GM23338 (cell line): Measurements from ENCODE around the gene PRSS2. TPM values are rescaled to one million over a fixed set of nuclear protein-coding genes. Genes with fewer than 3 reads are reported as not detected.

Source experiments
- ATAC-seq: fragments of 200-7000 bp; cut with Tn5 transposase; 3 replicates; pipeline ENCODE4 v1.9.1; 2020
- DNase-seq: peaks from one replicate; pipeline ENCODE4 v3.0.0-alpha.2; 2015; ENCODE audit warnings: low spot score
- H2AFZ ChIP-seq: fragments of 200-600 bp; sonication (generic); 2 replicates; pipeline ENCODE4 v1.8.0; 2016; ENCODE audit warnings: antibody characterized with exemption, mild to moderate bottlenecking, moderate library complexity
- H3F3A ChIP-seq: fragments of 200-600 bp; sonication (generic); replicated peaks from 2 replicates; pipeline ENCODE4 v1.8.0; 2017; ENCODE audit warnings: antibody characterized with exemption, mixed run types, low read depth
- H3K27ac ChIP-seq: fragments of 200-600 bp; sonication (generic); 2 replicates; pipeline ENCODE4 v1.6.1; 2016; ENCODE audit warnings: low read depth
- H3K27me3 ChIP-seq: fragments of 200-600 bp; sonication (generic); 2 replicates; pipeline ENCODE4 v1.8.0; 2016; ENCODE audit warnings: mild to moderate bottlenecking, mixed run types, moderate library complexity; ENCODE audit not compliant: insufficient read depth
- H3K36me3 ChIP-seq: fragments of 200-600 bp; sonication (generic); 2 replicates; pipeline ENCODE4 v1.8.0; 2016; ENCODE audit warnings: mild to moderate bottlenecking; ENCODE audit not compliant: insufficient read depth
- H3K4me1 ChIP-seq: fragments of 200-600 bp; sonication (generic); 2 replicates; pipeline ENCODE4 v1.8.0; 2016; ENCODE audit warnings: mild to moderate bottlenecking, moderate library complexity; ENCODE audit not compliant: insufficient read depth
- H3K4me2 ChIP-seq: fragments of 200-600 bp; sonication (generic); 2 replicates; pipeline ENCODE4 v1.7.1; 2017; ENCODE audit warnings: mixed run types
- H3K4me3 ChIP-seq: fragments of 200-600 bp; sonication (generic); 2 replicates; pipeline ENCODE4 v1.6.1; 2016; ENCODE audit warnings: mixed run types
- H3K79me2 ChIP-seq: fragments of 200-600 bp; sonication (generic); replicated peaks from 2 replicates; pipeline ENCODE4 v1.8.0; 2017; ENCODE audit warnings: mild to moderate bottlenecking; ENCODE audit not compliant: insufficient read depth
- H3K9me2 ChIP-seq: fragments of 200-600 bp; sonication (generic); 2 replicates; pipeline ENCODE4 v1.8.0; 2017; ENCODE audit not compliant: insufficient read depth
- H4K20me1 ChIP-seq: fragments of 200-600 bp; sonication (generic); replicated peaks from 2 replicates; pipeline ENCODE4 v1.8.0; 2017; ENCODE audit warnings: mild to moderate bottlenecking; ENCODE audit not compliant: insufficient read depth
- H3K27ac Mint-ChIP-seq: 2 replicates; pipeline ENCODE4 v1.8.0; 2020; ENCODE audit warnings: inconsistent platforms, mild to moderate bottlenecking, moderate library complexity, mixed read lengths
- H3K27me3 Mint-ChIP-seq: 3 replicates; pipeline ENCODE4 v1.8.0; 2022; ENCODE audit warnings: low read depth, mild to moderate bottlenecking, moderate library complexity, mixed read lengths, inconsistent platforms; ENCODE audit not compliant: insufficient read depth, poor library complexity
- H3K36me3 Mint-ChIP-seq: 3 replicates; pipeline ENCODE4 v1.8.0; 2021; ENCODE audit warnings: low read depth, mild to moderate bottlenecking, inconsistent platforms, moderate library complexity, mixed read lengths
- H3K4me1 Mint-ChIP-seq: 3 replicates; pipeline ENCODE4 v1.8.0; 2020; ENCODE audit warnings: mild to moderate bottlenecking, inconsistent platforms, mixed read lengths
- H3K4me3 Mint-ChIP-seq: 3 replicates; pipeline ENCODE4 v1.8.0; 2021; ENCODE audit warnings: moderate library complexity, mild to moderate bottlenecking, inconsistent platforms, mixed read lengths
- H3K9me3 Mint-ChIP-seq: 3 replicates; pipeline ENCODE4 v1.8.0; 2020; ENCODE audit warnings: moderate library complexity, mild to moderate bottlenecking, inconsistent platforms, mixed read lengths
- CREB1 ChIP-seq: fragments of 250-450 bp; sonication (Bioruptor Pico); IDR thresholded peaks from 2 replicates; pipeline ENCODE4 v1.5.0; 2020; ENCODE audit warnings: low read depth, mild to moderate bottlenecking, moderate library complexity
- EZH2 ChIP-seq: fragments of 200-600 bp; sonication (generic); IDR thresholded peaks from one replicate; pipeline ENCODE4 v1.8.0; 2017; ENCODE audit warnings: antibody characterized with exemption, mild to moderate bottlenecking, low read depth; ENCODE audit not compliant: unreplicated experiment
- JUNB ChIP-seq: IDR thresholded peaks from one replicate; pipeline ENCODE4 v1.6.1; 2016; ENCODE audit warnings: antibody characterized with exemption; ENCODE audit not compliant: unreplicated experiment
- NANOG ChIP-seq: IDR thresholded peaks from 2 replicates; pipeline ENCODE4 v1.6.1; 2016; ENCODE audit warnings: antibody characterized with exemption, borderline replicate concordance
- REST ChIP-seq: IDR thresholded peaks from one replicate; pipeline ENCODE4 v1.6.1; 2018; ENCODE audit warnings: antibody characterized with exemption; ENCODE audit not compliant: unreplicated experiment
- long read RNA-seq: library from polyadenylated mRNA; unstranded; transcript quantifications from one replicate; pipeline ENCODE4 v2.0.0, GENCODE V29; 2020; ENCODE audit not compliant: unreplicated experiment
- polyA plus RNA-seq: library from polyadenylated mRNA; unstranded; fragments of >200 nt; fragmentation: Nextera tagmentation; extraction: Ambion mirVana; gene quantifications from 2 replicates; pipeline ENCODE4 v1.2.1, GENCODE V29; 2016
- total RNA-seq: library from RNA; depleted of rRNA; stranded (reverse); fragments of >200 nt; shearing (Covaris generic); gene quantifications from 2 replicates; pipeline ENCODE4 v1.2.3, GENCODE V29; 2014; rRNA removed
- TF ChIP-seq, protein P1 (sequence below), 2 experiments: fragments of 200-600 bp in 1 of 2; sonication (generic) in 1 of 2; conservative IDR thresholded peaks; 2 replicates each; pipeline versions ENCODE4 v1.5.1 to v1.6.1; 2016 to 2017; ENCODE audit warnings: antibody characterized with exemption in 2 of 2, low read depth in 2 of 2, mild to moderate bottlenecking in 2 of 2, moderate library complexity in 1 of 2

Gene PRSS2
- not detected in 2 replicates for total RNA-seq
- polyA plus RNA-seq, result not detected in 2 replicates
- long read RNA-seq, result 0 reads

- Histone ChIP-seq H3K79me2 (no peaks in the 10 kb centered on the region), H2AFZ (no peak within 1 kb of the TSS), H3K9me2 (no peaks in the 10 kb centered on the region), H3F3A (no peaks in the 10 kb centered on the region), H3K4me3 (no peak within 1 kb of the TSS), H3K27ac (no peak within 1 kb of the TSS), H3K4me1 (no peaks in the 10 kb centered on the region), H3K4me2 (no peak within 1 kb of the TSS), H3K27me3 (no peaks in the 10 kb centered on the region), H3K36me3 (no peaks in the 10 kb centered on the region), H4K20me1 (no peaks in the 10 kb centered on the region)
- ATAC-seq (no peak), DNase-seq (no peak)
- Mint-ChIP-seq H3K4me3 (no peak within 1 kb of the TSS), H3K36me3 (no peaks in the 10 kb centered on the region), H3K9me3 (no peaks in the 10 kb centered on the region; the same call in 1 of the 3 replicates), H3K27ac (no peak within 1 kb of the TSS), H3K27me3 (peaks cover 4% of the 10 kb centered on the region), H3K4me1 (peaks cover 3% of the 10 kb centered on the region; the same call in 1 of the 3 replicates)
- TF ChIP-seq, protein P1, sequence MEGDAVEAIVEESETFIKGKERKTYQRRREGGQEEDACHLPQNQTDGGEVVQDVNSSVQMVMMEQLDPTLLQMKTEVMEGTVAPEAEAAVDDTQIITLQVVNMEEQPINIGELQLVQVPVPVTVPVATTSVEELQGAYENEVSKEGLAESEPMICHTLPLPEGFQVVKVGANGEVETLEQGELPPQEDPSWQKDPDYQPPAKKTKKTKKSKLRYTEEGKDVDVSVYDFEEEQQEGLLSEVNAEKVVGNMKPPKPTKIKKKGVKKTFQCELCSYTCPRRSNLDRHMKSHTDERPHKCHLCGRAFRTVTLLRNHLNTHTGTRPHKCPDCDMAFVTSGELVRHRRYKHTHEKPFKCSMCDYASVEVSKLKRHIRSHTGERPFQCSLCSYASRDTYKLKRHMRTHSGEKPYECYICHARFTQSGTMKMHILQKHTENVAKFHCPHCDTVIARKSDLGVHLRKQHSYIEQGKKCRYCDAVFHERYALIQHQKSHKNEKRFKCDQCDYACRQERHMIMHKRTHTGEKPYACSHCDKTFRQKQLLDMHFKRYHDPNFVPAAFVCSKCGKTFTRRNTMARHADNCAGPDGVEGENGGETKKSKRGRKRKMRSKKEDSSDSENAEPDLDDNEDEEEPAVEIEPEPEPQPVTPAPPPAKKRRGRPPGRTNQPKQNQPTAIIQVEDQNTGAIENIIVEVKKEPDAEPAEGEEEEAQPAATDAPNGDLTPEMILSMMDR (conservative IDR thresholded peaks at IDR 0.05; ENCODE audit: low read depth in 2 of 2), result no peak
Observed at GRCh38 chr7:142770661-142771352, at the start of gene PRSS2. Gene PRSS2 (plus strand): TSS chr7:142770970. CDS start chr7:142770983, 13 bp downstream.

DNA sequence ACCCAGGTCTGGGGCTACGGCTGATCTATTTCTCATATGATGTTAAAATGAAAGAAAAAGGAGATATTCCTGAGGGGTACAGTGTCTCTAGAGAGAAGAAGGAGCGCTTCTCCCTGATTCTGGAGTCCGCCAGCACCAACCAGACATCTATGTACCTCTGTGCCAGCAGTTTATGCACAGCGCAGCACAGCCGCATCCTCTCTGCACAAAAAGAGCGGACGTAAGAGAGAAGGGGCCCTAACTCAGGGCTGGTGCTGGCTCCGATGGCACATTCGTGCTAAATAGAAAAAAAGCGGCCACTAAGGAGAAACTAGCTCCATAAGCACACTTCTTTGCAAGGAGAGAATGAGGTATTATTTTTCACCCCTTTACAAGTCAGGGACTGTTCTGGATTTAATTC is 49.8 kb upstream of the PRSS2 start:
- H2AFZ ChIP-seq, result peak overlapping the region; percentile 52
- ATAC-seq (no peak), DNase-seq (no peak)
- peaks cover 2% of the 10 kb centered on the region; the same call in 1 of the 3 replicates for H3K9me3 Mint-ChIP-seq
- no peaks in the 10 kb centered on the region for H4K20me1 ChIP-seq
- H3K27me3 Mint-ChIP-seq, result peaks cover 3% of the 10 kb centered on the region
- H3F3A ChIP-seq, result no peaks in the 10 kb centered on the region
- peaks cover 6% of the 10 kb centered on the region; the same call in 1 of the 2 replicates for H3K9me2 ChIP-seq
- H3K4me1 Mint-ChIP-seq, result peaks cover 2% of the 10 kb centered on the region; the same call in 1 of the 3 replicates
- no peaks in the 10 kb centered on the region for H3K4me1 ChIP-seq
- H3K4me2 ChIP-seq, result no peak overlapping the region
- H3K27ac ChIP-seq, result no peak overlapping the region
- H3K36me3 Mint-ChIP-seq, result no peaks in the 10 kb centered on the region
- no peaks in the 10 kb centered on the region for H3K36me3 ChIP-seq
- H3K27ac Mint-ChIP-seq, result no peak overlapping the region
- H3K4me3 ChIP-seq, result no peak overlapping the region
- H3K4me3 Mint-ChIP-seq, result no peak overlapping the region
- H3K27me3 ChIP-seq, result no peaks in the 10 kb centered on the region
- no peaks in the 10 kb centered on the region for H3K79me2 ChIP-seq
- TF ChIP-seq EZH2, result no peak
- TF ChIP-seq CREB1 (CRISPR knock-in tag), result no peak
- TF ChIP-seq NANOG, result no peak
- TF ChIP-seq, protein P1 (conservative IDR thresholded peaks at IDR 0.05; ENCODE audit: low read depth in 2 of 2), result no peak
- no peak for TF ChIP-seq JUNB
- no peak for TF ChIP-seq REST
